Measurements from ENCODE around the gene THADA. TPM values are rescaled to one million over a fixed set of nuclear protein-coding genes. Genes with fewer than 3 reads are reported as not detected.

The THADA gene
- total RNA-seq, 1 donor from 2014 or later = 41.2 TPM

- Histone ChIP-seq H3K27ac (peak overlapping the region; percentile 42), H3K4me1 (peaks cover 45% of the 10 kb centered on the region), H3K9me3 (no peaks in the 10 kb centered on the region), H3K27me3 (ENCODE audit: low read depth) (no peaks in the 10 kb centered on the region), H3K36me3 (no peaks in the 10 kb centered on the region), H3K4me3 (no peak overlapping the region)
- DNase-seq (no peak), ATAC-seq (no peak)
- TF ChIP-seq CTCF (IDR thresholded peaks at IDR 0.05) = no peak
- intact Hi-C loops (cut with DNase I) = no loop called here
These were observed 248.1 kb downstream of the THADA start for GRCh38 chr2:43347746-43348145.

GRCh38 chr2:43346602-43347567, 249.0 kb downstream of the THADA start:
- intact Hi-C loops (cut with DNase I) = no loop called here
- no peaks in the 10 kb centered on the region for H3K27me3 ChIP-seq (ENCODE audit: low read depth)
- no peak overlapping the region for H3K4me3 ChIP-seq
- peak overlapping the region; percentile 60 for H3K27ac ChIP-seq
- H3K36me3 ChIP-seq = no peaks in the 10 kb centered on the region
- H3K4me1 ChIP-seq = peaks cover 45% of the 10 kb centered on the region
- H3K9me3 ChIP-seq = no peaks in the 10 kb centered on the region
- no peak for ATAC-seq
- no peak for DNase-seq
- TF ChIP-seq CTCF (IDR thresholded peaks at IDR 0.05) = no peak

- H3K4me1 ChIP-seq = peaks cover 45% of the 10 kb centered on the region
These were observed 250.0 kb downstream of the THADA start for GRCh38 chr2:43345872-43346271.

GRCh38 chr2:43345391-43345813, 250.4 kb downstream of the THADA start:
- H3K4me1 ChIP-seq = peaks cover 48% of the 10 kb centered on the region
- no peaks in the 10 kb centered on the region for H3K27me3 ChIP-seq (ENCODE audit: low read depth)
- ATAC-seq = no peak
- no peaks in the 10 kb centered on the region for H3K36me3 ChIP-seq
- TF ChIP-seq CTCF (IDR thresholded peaks at IDR 0.05) = no peak
- DNase-seq = no peak
- intact Hi-C loops (cut with DNase I) = no loop called here
- no peak overlapping the region for H3K4me3 ChIP-seq
- peak overlapping the region; percentile 60 for H3K27ac ChIP-seq
- H3K9me3 ChIP-seq = no peaks in the 10 kb centered on the region

More at GRCh38 chr2:43345872-43346271, 250.0 kb downstream of the THADA start:
- Histone ChIP-seq H3K27ac (peak overlapping the region; percentile 60), H3K4me3 (no peak overlapping the region), H3K9me3 (no peaks in the 10 kb centered on the region), H3K36me3 (no peaks in the 10 kb centered on the region), H3K27me3 (ENCODE audit: low read depth) (no peaks in the 10 kb centered on the region)
- intact Hi-C loops (cut with DNase I) = no loop called here
- TF ChIP-seq CTCF (IDR thresholded peaks at IDR 0.05) = no peak
- DNase-seq = no peak
- no peak for ATAC-seq

- TF ChIP-seq CTCF (IDR thresholded peaks at IDR 0.05) = no peak
- ATAC-seq (peak in 1 of 2 donors; percentile 24), DNase-seq (no peak)
- no peak overlapping the region for H3K4me3 ChIP-seq
- no peaks in the 10 kb centered on the region for H3K9me3 ChIP-seq
- peaks cover 48% of the 10 kb centered on the region for H3K4me1 ChIP-seq
- no peaks in the 10 kb centered on the region for H3K36me3 ChIP-seq
- intact Hi-C loops (cut with DNase I) = no loop called here
- no peaks in the 10 kb centered on the region for H3K27me3 ChIP-seq (ENCODE audit: low read depth)
- H3K27ac ChIP-seq = peak overlapping the region; percentile 60
These were observed 250.9 kb downstream of the THADA start for GRCh38 chr2:43344868-43345373.
